22Rv1 (cell line): ENCODE measurements around the gene DUS4L.

Experiments
- H3K27ac ChIP-seq: fragments of 450-650 bp; 2 replicates; pipeline ENCODE4 v1.5.1; 2017
- ZFX ChIP-seq: fragments of 450-650 bp; IDR thresholded peaks from 2 replicates; pipeline ENCODE4 v1.6.1; 2017; ENCODE audit warnings: antibody characterized with exemption, borderline replicate concordance
- TF ChIP-seq, protein P1 (sequence below): fragments of 450-650 bp; IDR thresholded peaks from 2 replicates; pipeline ENCODE4 v1.5.1; 2017; ENCODE audit warnings: mild to moderate bottlenecking

DUS4L gene

GRCh38 chr7:107592361-107593024, 28.7 kb downstream of the DUS4L start:
- no peak for TF ChIP-seq ZFX
- TF ChIP-seq, protein P1, sequence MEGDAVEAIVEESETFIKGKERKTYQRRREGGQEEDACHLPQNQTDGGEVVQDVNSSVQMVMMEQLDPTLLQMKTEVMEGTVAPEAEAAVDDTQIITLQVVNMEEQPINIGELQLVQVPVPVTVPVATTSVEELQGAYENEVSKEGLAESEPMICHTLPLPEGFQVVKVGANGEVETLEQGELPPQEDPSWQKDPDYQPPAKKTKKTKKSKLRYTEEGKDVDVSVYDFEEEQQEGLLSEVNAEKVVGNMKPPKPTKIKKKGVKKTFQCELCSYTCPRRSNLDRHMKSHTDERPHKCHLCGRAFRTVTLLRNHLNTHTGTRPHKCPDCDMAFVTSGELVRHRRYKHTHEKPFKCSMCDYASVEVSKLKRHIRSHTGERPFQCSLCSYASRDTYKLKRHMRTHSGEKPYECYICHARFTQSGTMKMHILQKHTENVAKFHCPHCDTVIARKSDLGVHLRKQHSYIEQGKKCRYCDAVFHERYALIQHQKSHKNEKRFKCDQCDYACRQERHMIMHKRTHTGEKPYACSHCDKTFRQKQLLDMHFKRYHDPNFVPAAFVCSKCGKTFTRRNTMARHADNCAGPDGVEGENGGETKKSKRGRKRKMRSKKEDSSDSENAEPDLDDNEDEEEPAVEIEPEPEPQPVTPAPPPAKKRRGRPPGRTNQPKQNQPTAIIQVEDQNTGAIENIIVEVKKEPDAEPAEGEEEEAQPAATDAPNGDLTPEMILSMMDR, result no peak
- H3K27ac ChIP-seq, result no peak overlapping the region

GRCh38 chr7:107593025-107593410, 29.2 kb downstream of the DUS4L start:
- TF ChIP-seq ZFX, result no peak
- TF ChIP-seq, protein P1, result no peak
- no peak overlapping the region for H3K27ac ChIP-seq

GRCh38 chr7:107594961-107595737, 31.4 kb downstream of the DUS4L start:
- H3K27ac ChIP-seq, result no peak overlapping the region
- TF ChIP-seq, protein P1, result no peak
- TF ChIP-seq ZFX, result no peak

- TF ChIP-seq, protein P1, result no peak
- no peak for TF ChIP-seq ZFX
- H3K27ac ChIP-seq, result no peak overlapping the region
Observed at GRCh38 chr7:107596881-107597581, 33.3 kb downstream of the DUS4L start.

DNA sequence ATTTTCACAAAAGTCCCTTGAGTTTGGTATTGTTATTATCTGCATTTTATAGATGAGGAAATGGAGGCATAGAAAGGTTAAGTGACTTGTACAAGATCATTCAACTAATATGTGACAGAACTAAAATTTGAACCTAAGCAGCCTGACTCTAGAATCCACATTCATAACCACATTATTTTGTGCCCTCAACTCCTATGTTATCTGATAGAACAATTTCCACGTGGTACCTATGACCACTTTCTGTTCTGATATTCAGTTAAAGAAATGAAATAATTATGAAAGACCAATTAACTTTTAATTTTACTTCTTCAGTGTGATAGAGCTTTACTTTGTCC, 33.8 kb downstream of the DUS4L start:
- no peak for TF ChIP-seq ZFX
- H3K27ac ChIP-seq, result no peak overlapping the region

DNA sequence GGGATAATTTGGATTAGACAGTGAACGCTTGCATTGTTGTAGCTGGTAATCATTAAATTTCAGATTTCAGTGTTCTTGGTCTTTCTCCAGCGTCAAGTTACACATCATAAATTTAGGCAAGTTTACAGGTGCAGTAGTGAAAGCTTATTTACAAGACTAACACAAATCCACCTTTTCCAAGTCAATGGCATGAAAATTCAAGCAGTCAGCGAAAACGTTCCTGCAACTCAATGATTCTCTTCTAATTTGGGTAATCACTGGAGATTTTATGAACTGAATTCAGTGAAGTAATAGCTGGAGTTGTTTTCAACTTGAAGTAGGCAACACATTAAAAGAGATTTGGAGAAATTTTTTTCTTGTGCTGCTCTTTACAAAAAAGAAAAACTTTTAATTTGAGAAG, 34.2 kb downstream of the DUS4L start:
- TF ChIP-seq, protein P1, result no peak
- TF ChIP-seq ZFX, result no peak
- H3K27ac ChIP-seq, result no peak overlapping the region

- TF ChIP-seq, protein P1, result no peak
- TF ChIP-seq ZFX, result no peak
- H3K27ac ChIP-seq, result no peak overlapping the region
Observed at GRCh38 chr7:107599262-107599661, 35.5 kb downstream of the DUS4L start.
